Neuronal stem cell (in vitro differentiated cells): ENCODE data around the gene PTPRU.

ENCODE experiments used
- DNase-seq: peaks from one replicate; pipeline ENCODE4 v3.0.0-alpha.2; 2013; ENCODE audit warnings: low spot score
- H2AFZ ChIP-seq: one replicate; pipeline ENCODE4 v1.6.1; 2013; ENCODE audit warnings: mild to moderate bottlenecking, low read length, inconsistent platforms
- H2AK5ac ChIP-seq: 2 replicates; pipeline ENCODE4 v1.6.1; 2013; ENCODE audit warnings: low read depth, mild to moderate bottlenecking, inconsistent platforms, low read length, moderate library complexity, mixed read lengths
- H2BK120ac ChIP-seq: 2 replicates; pipeline ENCODE4 v1.6.1; 2013; ENCODE audit warnings: low read depth, mild to moderate bottlenecking, inconsistent platforms, low read length, moderate library complexity, mixed read lengths
- H2BK12ac ChIP-seq: one replicate; pipeline ENCODE4 v1.6.1; 2013; ENCODE audit warnings: low read length, inconsistent platforms
- H2BK15ac ChIP-seq: 2 replicates; pipeline ENCODE4 v1.6.1; 2013; ENCODE audit warnings: mild to moderate bottlenecking, low read length, inconsistent platforms, mixed read lengths
- H2BK5ac ChIP-seq: one replicate; pipeline ENCODE4 v1.6.1; 2013; ENCODE audit warnings: inconsistent platforms, mild to moderate bottlenecking, low read length, moderate library complexity
- H3K14ac ChIP-seq: one replicate; pipeline ENCODE4 v1.6.1; 2013; ENCODE audit warnings: low read length, inconsistent platforms
- H3K18ac ChIP-seq: 2 replicates; pipeline ENCODE4 v1.6.1; 2013; ENCODE audit warnings: low read length, inconsistent platforms
- H3K23ac ChIP-seq: 2 replicates; pipeline ENCODE4 v1.6.1; 2013; ENCODE audit warnings: low read depth, mild to moderate bottlenecking, mixed read lengths, low read length, inconsistent platforms; ENCODE audit not compliant: poor library complexity
- H3K27ac ChIP-seq: replicated peaks from 3 replicates; pipeline ENCODE4 v1.5.1; 2013; ENCODE audit warnings: low read length, inconsistent platforms
- H3K27me3 ChIP-seq, 3 experiments: 2 replicates each; pipeline ENCODE4 v1.6.1; 2013; ENCODE audit warnings: low read length in 3 of 3, mild to moderate bottlenecking in 2 of 3, inconsistent platforms in 1 of 3, low read depth in 1 of 3, mixed read lengths in 1 of 3, moderate library complexity in 1 of 3; ENCODE audit not compliant: control insufficient read depth in 3 of 3, insufficient read depth in 3 of 3
- H3K36me3 ChIP-seq, 2 donors: replicated peaks in 1 of 2; 2 replicates each; pipeline ENCODE4 v1.6.1; 2013; ENCODE audit warnings: low read length in 2 of 2; ENCODE audit not compliant: control insufficient read depth in 2 of 2, insufficient read depth in 2 of 2
- H3K4ac ChIP-seq: 2 replicates; pipeline ENCODE4 v1.6.1; 2013; ENCODE audit warnings: inconsistent platforms, mild to moderate bottlenecking, low read length, moderate library complexity
- H3K4me1 ChIP-seq, 2 donors: 1 replicate in 1 of 2; 2 replicates in 1 of 2; pipeline ENCODE4 v1.6.1; 2013; ENCODE audit warnings: low read length in 2 of 2, low read depth in 1 of 2; ENCODE audit not compliant: control insufficient read depth in 2 of 2, insufficient read depth in 1 of 2
- H3K4me2 ChIP-seq: one replicate; pipeline ENCODE4 v1.6.1; 2013; ENCODE audit warnings: mild to moderate bottlenecking, low read length, inconsistent platforms; ENCODE audit not compliant: insufficient read depth, poor library complexity, severe bottlenecking
- H3K4me3 ChIP-seq, 2 donors: 2 replicates each; pipeline ENCODE4 v1.5.1; 2013; ENCODE audit warnings: low read length in 2 of 2, mild to moderate bottlenecking in 2 of 2, inconsistent platforms in 1 of 2, moderate library complexity in 1 of 2
- H3K79me1 ChIP-seq: one replicate; pipeline ENCODE4 v1.6.1; 2013; ENCODE audit warnings: low read depth, mild to moderate bottlenecking, inconsistent platforms, low read length, moderate library complexity
- H3K9ac ChIP-seq: one replicate; pipeline ENCODE4 v1.6.1; 2013; ENCODE audit warnings: mild to moderate bottlenecking, low read depth, low read length, inconsistent platforms; ENCODE audit not compliant: poor library complexity
- H3K9me3 ChIP-seq, 2 donors: replicated peaks in 1 of 2; 2 replicates each; pipeline versions ENCODE3 to v1.6.1; 2013; ENCODE audit warnings: low read length in 2 of 2, mild to moderate bottlenecking in 2 of 2, inconsistent platforms in 1 of 2, low read depth in 1 of 2, mixed read lengths in 1 of 2, moderate library complexity in 1 of 2; ENCODE audit not compliant: control insufficient read depth in 2 of 2, insufficient read depth in 1 of 2
- H4K8ac ChIP-seq: one replicate; pipeline ENCODE4 v1.6.1; 2013; ENCODE audit warnings: low read depth, mild to moderate bottlenecking, inconsistent platforms, low read length, moderate library complexity
- H4K91ac ChIP-seq: one replicate; pipeline ENCODE4 v1.6.1; 2013; ENCODE audit warnings: low read length, low read depth, mild to moderate bottlenecking, inconsistent platforms; ENCODE audit not compliant: poor library complexity
- WGBS, 2 donors: extraction: QIAGEN DNeasy Blood & Tissue Kit; methylation state at CpG; one replicate each; pipeline ENCODE4 v1.1.7; 2013; ENCODE audit warnings: missing lambda C conversion rate in 2 of 2, mixed read lengths in 1 of 2; ENCODE audit not compliant: insufficient read length in 2 of 2, insufficient replicate concordance in 1 of 2; ENCODE audit errors: extremely low coverage in 2 of 2; 5-methylcytosine and 5-hydroxymethylcytosine counted together

Gene PTPRU

GRCh38 chr1:29309075-29309474 lies 72.8 kb downstream of the PTPRU start:
- DNase-seq, result no peak
- Histone ChIP-seq H3K23ac (no peak overlapping the region), H3K18ac (no peak overlapping the region), H3K4ac (no peak overlapping the region), H3K14ac (no peak overlapping the region), H3K9ac (no peak overlapping the region), H2BK15ac (no peak overlapping the region), H3K79me1 (no peaks in the 10 kb centered on the region), H3K36me3 (peaks cover 0 to 5% of the 10 kb centered on the region in 2 donors), H3K9me3 (no peaks in the 10 kb centered on the region), H4K8ac (no peak overlapping the region), H3K27ac (no peak overlapping the region), H4K91ac (no peak overlapping the region), H3K4me1 (peaks cover 0 to 3% of the 10 kb centered on the region in 2 donors), H3K4me2 (no peak overlapping the region), H3K27me3 (no peaks in the 10 kb centered on the region), H2BK120ac (no peak overlapping the region), H2BK5ac (no peak overlapping the region), H3K4me3 (no peak overlapping the region), H2AK5ac (no peak overlapping the region), H2BK12ac (no peak overlapping the region), H2AFZ (no peak overlapping the region)
- WGBS, 2 donors, result no CpG with 5 or more reads among the region's 6 CpGs

GRCh38 chr1:29309621-29310020 lies 73.3 kb downstream of the PTPRU start:
- Histone ChIP-seq H4K8ac (no peak overlapping the region), H4K91ac (no peak overlapping the region), H3K9ac (no peak overlapping the region), H3K4me2 (no peak overlapping the region), H3K27me3 (no peaks in the 10 kb centered on the region), H2BK12ac (no peak overlapping the region), H3K4me3 (no peak overlapping the region), H2AFZ (no peak overlapping the region), H3K27ac (no peak overlapping the region), H3K18ac (peak overlapping the region; percentile 63), H2BK5ac (no peak overlapping the region), H3K23ac (no peak overlapping the region), H3K9me3 (no peaks in the 10 kb centered on the region), H3K36me3 (peaks cover 0 to 5% of the 10 kb centered on the region in 2 donors), H3K79me1 (no peaks in the 10 kb centered on the region), H2BK120ac (no peak overlapping the region), H2AK5ac (no peak overlapping the region), H3K4me1 (peaks cover 0 to 3% of the 10 kb centered on the region in 2 donors), H3K4ac (no peak overlapping the region), H2BK15ac (no peak overlapping the region), H3K14ac (no peak overlapping the region)
- DNase-seq, result no peak
- WGBS, 2 donors, result no CpG with 5 or more reads among the region's 5 CpGs

DNA sequence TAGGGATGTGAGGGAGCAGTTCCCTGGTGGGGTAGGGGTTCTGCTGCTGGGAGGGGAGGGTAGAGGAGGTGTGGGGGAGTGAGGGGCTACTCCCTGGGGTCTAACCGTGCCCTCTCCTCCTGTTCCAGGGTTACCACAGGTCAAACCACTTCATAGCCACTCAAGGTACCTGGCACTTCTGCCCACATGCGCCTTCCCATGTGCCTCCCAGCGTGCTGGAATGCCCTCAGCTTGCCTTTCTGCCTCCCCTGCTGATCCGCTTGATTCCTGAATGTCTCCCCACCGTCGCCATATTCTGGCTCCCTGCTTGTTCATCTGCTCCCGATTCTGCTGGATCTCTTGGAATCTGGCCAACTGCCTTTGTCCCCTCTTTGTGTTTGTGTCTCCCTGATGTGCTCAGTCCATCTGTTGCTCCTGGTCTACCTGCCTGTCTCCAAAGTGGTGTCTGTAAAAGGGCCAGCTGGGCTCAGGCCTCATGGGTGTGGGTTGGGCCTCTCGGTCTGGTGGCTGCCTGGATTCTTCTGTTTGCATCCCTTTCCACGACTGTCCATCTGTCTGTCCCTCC lies 74.4 kb downstream of the PTPRU start:
- no peak overlapping the region for H3K4me3 ChIP-seq
- no peaks in the 10 kb centered on the region for H3K9me3 ChIP-seq
- no peaks in the 10 kb centered on the region for H3K27me3 ChIP-seq
- H3K14ac ChIP-seq, result no peak overlapping the region
- no CpG with 5 or more reads among the region's 9 CpGs for WGBS, 2 donors
- no peak overlapping the region for H2BK12ac ChIP-seq
- DNase-seq, result no peak
- H2AK5ac ChIP-seq, result no peak overlapping the region
- no peak overlapping the region for H2BK15ac ChIP-seq
- no peak overlapping the region for H2BK120ac ChIP-seq
- no peak overlapping the region for H2AFZ ChIP-seq
- H3K36me3 ChIP-seq, result peaks cover 0 to 10% of the 10 kb centered on the region in 2 donors
- H3K27ac ChIP-seq, result no peak overlapping the region
- no peak overlapping the region for H4K91ac ChIP-seq
- no peak overlapping the region for H3K18ac ChIP-seq
- H3K9ac ChIP-seq, result no peak overlapping the region
- H2BK5ac ChIP-seq, result no peak overlapping the region
- H3K23ac ChIP-seq, result no peak overlapping the region
- H3K4me1 ChIP-seq, result peaks cover 0 to 3% of the 10 kb centered on the region in 2 donors
- peak overlapping the region; percentile 45 for H4K8ac ChIP-seq
- H3K79me1 ChIP-seq, result no peaks in the 10 kb centered on the region
- H3K4me2 ChIP-seq, result no peak overlapping the region
- no peak overlapping the region for H3K4ac ChIP-seq

DNA sequence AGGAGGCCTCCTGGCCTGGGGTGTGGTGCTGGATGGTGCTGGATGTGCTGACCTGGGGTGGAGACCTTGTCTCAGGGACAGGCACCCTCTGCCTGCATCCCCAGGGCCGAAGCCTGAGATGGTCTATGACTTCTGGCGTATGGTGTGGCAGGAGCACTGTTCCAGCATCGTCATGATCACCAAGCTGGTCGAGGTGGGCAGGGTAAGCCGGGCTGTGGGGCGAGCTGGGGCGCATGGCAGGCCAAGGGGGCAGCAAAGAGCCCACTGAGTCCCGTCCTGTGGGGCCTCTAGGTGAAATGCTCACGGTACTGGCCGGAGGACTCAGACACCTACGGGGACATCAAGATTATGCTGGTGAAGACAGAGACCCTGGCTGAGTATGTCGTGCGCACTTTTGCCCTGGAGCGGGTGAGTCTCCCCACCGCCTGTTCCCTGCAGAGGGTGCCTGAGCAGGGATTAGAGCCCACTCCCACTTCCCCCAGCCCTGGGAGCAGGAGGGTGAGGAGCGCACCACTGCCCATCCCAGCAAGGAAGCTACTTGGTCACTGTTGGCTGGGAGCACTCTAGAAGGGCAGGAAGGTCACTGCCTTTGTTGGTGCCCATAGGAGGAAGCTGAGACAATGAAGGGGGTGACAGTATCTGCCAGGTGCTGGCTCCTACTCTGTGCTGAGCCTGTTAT lies 75.2 kb downstream of the PTPRU start:
- Histone ChIP-seq H3K36me3 (peaks cover 0 to 10% of the 10 kb centered on the region in 2 donors), H2AK5ac (no peak overlapping the region), H3K9me3 (no peaks in the 10 kb centered on the region), H4K8ac (no peak overlapping the region), H3K4me1 (peaks cover 0 to 3% of the 10 kb centered on the region in 2 donors), H3K27me3 (no peaks in the 10 kb centered on the region), H3K14ac (no peak overlapping the region), H3K4me3 (no peak overlapping the region), H2BK120ac (no peak overlapping the region), H3K4ac (no peak overlapping the region), H2BK15ac (no peak overlapping the region), H3K4me2 (no peak overlapping the region), H3K23ac (no peak overlapping the region), H2BK5ac (no peak overlapping the region), H2BK12ac (no peak overlapping the region), H3K18ac (no peak overlapping the region), H3K79me1 (no peaks in the 10 kb centered on the region), H4K91ac (no peak overlapping the region), H3K9ac (no peak overlapping the region), H3K27ac (no peak overlapping the region), H2AFZ (no peak overlapping the region)
- no peak for DNase-seq
- no CpG with 5 or more reads among the region's 16 CpGs for WGBS, 2 donors
